Glomerular visceral epithelial cell (primary cell): ENCODE data around the gene DLX4.

Experiments used
- DNase-seq: peaks from one replicate; pipeline ENCODE4 v3.0.0-alpha.2; 2016; ENCODE audit errors: extremely low spot score

Gene DLX4

GRCh38 chr17:50014471-50015088, 45.6 kb downstream of the DLX4 start:
- DNase-seq, result no peak

GRCh38 chr17:50015146-50015545, 46.2 kb downstream of the DLX4 start:
- DNase-seq, result no peak

- no peak for DNase-seq
Measured at GRCh38 chr17:50018909-50019308, 49.9 kb downstream of the DLX4 start.

- DNase-seq, result no peak
Measured at GRCh38 chr17:50020841-50021599, 52.0 kb downstream of the DLX4 start.

GRCh38 chr17:50021681-50022370, 52.8 kb downstream of the DLX4 start:
- DNase-seq, result no peak

GRCh38 chr17:50022463-50023130, 53.6 kb downstream of the DLX4 start:
- DNase-seq, result no peak

GRCh38 chr17:50023520-50023919, 54.5 kb downstream of the DLX4 start:
- no peak for DNase-seq
